HFF-Myc (cell line): ENCODE results near the gene LNX1.

ENCODE experiments used
- DNase-seq: peaks from one replicate; pipeline ENCODE4 v3.0.0-alpha.2; 2011; ENCODE audit warnings: low read depth; ENCODE audit errors: extremely low read depth
- H3K4me3 ChIP-seq: replicated peaks from 2 replicates; pipeline ENCODE4 v1.5.1; 2011; ENCODE audit warnings: low read depth, mild to moderate bottlenecking, control low read depth, low read length
- CTCF ChIP-seq: IDR thresholded peaks from 2 replicates; pipeline ENCODE4 v1.5.1; 2012; ENCODE audit warnings: mild to moderate bottlenecking, low read depth, low read length, control low read depth; ENCODE audit errors: missing control alignments

LNX1 gene

GRCh38 chr4:53502094-53502493 lies 89.2 kb downstream of the LNX1 start:
- no peak overlapping the region for H3K4me3 ChIP-seq
- TF ChIP-seq CTCF: no peak
- DNase-seq: no peak

- H3K4me3 ChIP-seq: no peak overlapping the region
- DNase-seq: no peak
- no peak for TF ChIP-seq CTCF
Observed at GRCh38 chr4:53501561-53501960, 89.7 kb downstream of the LNX1 start.

- no peak for DNase-seq
- H3K4me3 ChIP-seq: no peak overlapping the region
- no peak for TF ChIP-seq CTCF
Observed at GRCh38 chr4:53500546-53500945, 90.7 kb downstream of the LNX1 start.

- no peak for DNase-seq
- TF ChIP-seq CTCF: no peak
- no peak overlapping the region for H3K4me3 ChIP-seq
Observed at GRCh38 chr4:53499791-53500190, 91.5 kb downstream of the LNX1 start.

- no peak for TF ChIP-seq CTCF
- DNase-seq: no peak
- H3K4me3 ChIP-seq: no peak overlapping the region
Observed at GRCh38 chr4:53498706-53499105, 92.6 kb downstream of the LNX1 start.

- DNase-seq: no peak
- no peak overlapping the region for H3K4me3 ChIP-seq
Observed at GRCh38 chr4:53497487-53498244, 93.6 kb downstream of the LNX1 start.

More at GRCh38 chr4:53497487-53498244, 93.6 kb downstream of the LNX1 start:
- TF ChIP-seq CTCF: no peak
